K562 (cell line): Measurements from ENCODE around the gene TMEM72. TPM values are rescaled to one million over a fixed set of nuclear protein-coding genes. Genes with fewer than 3 reads are reported as not detected.
A peak's percentile ranks its signal among the peaks of the same experiment; 100 is the strongest.

Experiments used
- ATAC-seq: fragments of 200-7000 bp; cut with Tn5 transposase; 3 replicates; pipeline ENCODE4 v1.9.1; 2020; ENCODE audit warnings: moderate library complexity
- BruUV-seq: library from RNA; stranded (reverse); fragments of 400-500 nt; replicated peaks from 2 replicates; lab custom pipeline; 2021; lab: Mats Ljungman, UMichigan
- CTCF ChIA-PET: fragments of 300-600 bp; formaldehyde crosslinking; extraction: SDS; loops from one replicate; lab custom pipeline; 2021; ENCODE audit warnings: low intra/inter-chr PET ratio; lab: Yijun Ruan, JAX
- POLR2A ChIA-PET: fragments of 300-600, 350-650 bp; sonication (Branson Sonifier 250); formaldehyde crosslinking; extraction: SDS; loops from one replicate; lab custom pipeline; 2021; ENCODE audit warnings: antibody characterized with exemption, inconsistent platforms; lab: Yijun Ruan, JAX
- DNase-seq, 4 experiments: peaks; one replicate each; pipeline versions ENCODE4 v3.0.0 to v3.0.0-alpha.2; 2011 to 2018; ENCODE audit warnings: low spot score in 3 of 4, mixed read lengths in 3 of 4; ENCODE audit errors: extremely low read depth in 1 of 4
- FAIRE-seq: peaks from 2 replicates; lab custom pipeline; 2011; peaks lifted over from hg19 to GRCh38; lab: Jason Lieb, UNC
- H2AFZ ChIP-seq: 2 replicates; pipeline ENCODE4 v1.6.0; 2011; ENCODE audit warnings: low read depth, low read length, control low read depth, inconsistent platforms
- H3K27ac ChIP-seq: fragments of 200-600 bp; 3 replicates; pipeline ENCODE4 v1.8.0; 2011; ENCODE audit warnings: low read depth, mild to moderate bottlenecking, control low read depth, inconsistent platforms, low read length, moderate library complexity, mixed read lengths; ENCODE audit errors: extremely low read depth
- H3K27me3 ChIP-seq, 2 experiments: fragments of 300-600 bp in 1 of 2; 2 replicates in 1 of 2; 3 replicates in 1 of 2; pipeline versions ENCODE4 v1.6.0 to v1.8.0; 2011; ENCODE audit warnings: inconsistent platforms in 2 of 2, low read length in 2 of 2, mild to moderate bottlenecking in 1 of 2, mixed read lengths in 1 of 2, moderate library complexity in 1 of 2; ENCODE audit not compliant: control insufficient read depth in 2 of 2, insufficient read depth in 2 of 2
- H3K36me3 ChIP-seq: fragments of 300-600 bp; 3 replicates; pipeline ENCODE4 v1.8.0; 2011; ENCODE audit warnings: mild to moderate bottlenecking, low read length, inconsistent platforms; ENCODE audit not compliant: control insufficient read depth, insufficient read depth
- H3K4me1 ChIP-seq, 2 experiments: fragments of 200-600 bp in 1 of 2; replicated peaks in 1 of 2; 2 replicates in 1 of 2; 3 replicates in 1 of 2; pipeline versions ENCODE4 v1.5.1 to v1.8.0; 2011; ENCODE audit warnings: inconsistent platforms in 2 of 2, low read length in 2 of 2, mild to moderate bottlenecking in 1 of 2, mixed read lengths in 1 of 2, moderate library complexity in 1 of 2; ENCODE audit not compliant: control insufficient read depth in 2 of 2, insufficient read depth in 2 of 2
- H3K4me2 ChIP-seq: 2 replicates; pipeline ENCODE4 v1.6.1; 2011; ENCODE audit warnings: low read length, control low read depth, inconsistent platforms, mixed read lengths; ENCODE audit not compliant: insufficient read depth
- H3K4me3 ChIP-seq: fragments of 200-600 bp; sonication (generic), shearing (Covaris generic); 2 replicates; pipeline ENCODE4 v1.5.1; 2016; ENCODE audit warnings: control low read depth, inconsistent platforms
- H3K79me2 ChIP-seq: fragments of 200-600 bp; 3 replicates; pipeline ENCODE4 v1.8.0; 2011; ENCODE audit warnings: low read length, inconsistent platforms; ENCODE audit not compliant: control insufficient read depth, insufficient read depth
- H3K9ac ChIP-seq, 2 experiments: 2 replicates each; pipeline versions ENCODE4 v1.6.0 to v1.6.1; 2011; ENCODE audit warnings: low read depth in 2 of 2, low read length in 2 of 2, control low read depth in 1 of 2, inconsistent platforms in 1 of 2, mild to moderate bottlenecking in 1 of 2, mixed read lengths in 1 of 2; ENCODE audit not compliant: insufficient read depth in 1 of 2
- H3K9me1 ChIP-seq: one replicate; pipeline ENCODE4 v1.6.0; 2011; ENCODE audit warnings: inconsistent platforms, mild to moderate bottlenecking, low read length, moderate library complexity; ENCODE audit not compliant: control insufficient read depth, insufficient read depth
- H3K9me3 ChIP-seq: replicated peaks from 2 replicates; pipeline ENCODE4 v1.5.1; 2011; ENCODE audit warnings: low read depth, low read length, inconsistent platforms; ENCODE audit not compliant: control insufficient read depth, insufficient read depth
- H4K20me1 ChIP-seq: replicated peaks from 2 replicates; pipeline ENCODE4 v1.6.1; 2011; ENCODE audit warnings: low read length, inconsistent platforms, mixed read lengths; ENCODE audit not compliant: control insufficient read depth, insufficient read depth
- CEBPG ChIP-seq, 3 experiments: fragments of 200-800 bp in 1 of 3; sonication (Bioruptor generic) in 1 of 3; sonication (generic) in 1 of 3; formaldehyde crosslinking in 1 of 3; IDR thresholded peaks in 2 of 3; conservative IDR thresholded peaks in 1 of 3; 2 replicates each; pipeline versions ENCODE4 v1.6.1 to v1.8.0; 2016 to 2022; ENCODE audit warnings: missing compliant biosample characterization in 2 of 3, missing genetic modification characterization in 2 of 3, mild to moderate bottlenecking in 1 of 3, missing genetic modification reagents in 1 of 3
- CTCFL ChIP-seq: IDR thresholded peaks from 2 replicates; pipeline ENCODE4 v1.6.1; 2011; ENCODE audit warnings: borderline replicate concordance, low read depth, mild to moderate bottlenecking, moderate library complexity, low read length; ENCODE audit not compliant: insufficient read depth, poor library complexity, severe bottlenecking
- ELF4 ChIP-seq: fragments of 450-650 bp; formaldehyde crosslinking; IDR thresholded peaks from 2 replicates; pipeline ENCODE4 v1.4.0; 2022; ENCODE audit warnings: missing genetic modification characterization
- KDM5B ChIP-seq: fragments of 200-600 bp; sonication (generic); IDR thresholded peaks from 2 replicates; pipeline ENCODE4 v1.6.1; 2012; ENCODE audit warnings: low read depth, mild to moderate bottlenecking, moderate library complexity, low read length, control low read depth, inconsistent platforms; ENCODE audit not compliant: insufficient replicate concordance
- KLF16 ChIP-seq: IDR thresholded peaks from 2 replicates; pipeline ENCODE4 v1.6.1; 2016; ENCODE audit warnings: antibody characterized with exemption
- NCOR1 ChIP-seq: fragments of 450-650 bp; IDR thresholded peaks from 2 replicates; pipeline ENCODE4 v1.6.1; 2016; ENCODE audit warnings: mild to moderate bottlenecking, moderate library complexity
- ZNF121 ChIP-seq: sonication (generic); formaldehyde crosslinking; conservative IDR thresholded peaks from 2 replicates; pipeline ENCODE4 v1.8.0; 2022; ENCODE audit warnings: missing genetic modification reagents
- ZNF79 ChIP-seq: fragments of 250-450 bp; sonication (Bioruptor Pico); IDR thresholded peaks from 2 replicates; pipeline ENCODE4 v1.4.0; 2020; ENCODE audit warnings: low read depth, mild to moderate bottlenecking, moderate library complexity
- WGBS: fragments of 100-300 bp; shearing (Covaris generic); methylation state at CpG from one replicate; pipeline ENCODE4 v1.1.6; 2016; ENCODE audit warnings: low coverage, mixed read lengths; ENCODE audit not compliant: insufficient coverage; ENCODE audit errors: missing lambda C conversion rate; 5-methylcytosine and 5-hydroxymethylcytosine counted together
- in situ Hi-C: fragments of 300-500 bp; cut with MboI; formaldehyde crosslinking; loops from 4 replicates; pipeline ENCODE4 v1.15.0; 2018; ENCODE audit warnings: inconsistent platforms, mixed read lengths
- intact Hi-C: fragments of 100-400 bp; cut with micrococcal nuclease; formaldehyde crosslinking; loops from 2 replicates; pipeline ENCODE4 v1.14.2; 2022
- polyA plus RNA-seq, 8 experiments: library from polyadenylated mRNA; depleted of rRNA in 4 of 8; stranded (reverse) in 5 of 8; unstranded in 3 of 8; fragments of >200 nt; fragmentation: Nextera tagmentation in 2 of 8; fragmentation: Illumina TruSeq in 1 of 8; extraction: Ambion mirVana in 2 of 8; extraction: Trizol in 1 of 8; gene quantifications; 2 replicates each; pipeline versions ENCODE4 v1.2.1 to v1.2.3, GENCODE V29; 2011 to 2014; ENCODE audit warnings: inconsistent platforms in 1 of 8, missing spikeins in 1 of 8
- total RNA-seq, 7 experiments: library from RNA; depleted of rRNA in 6 of 7; stranded (reverse); fragments of >200 nt in 6 of 7; fragmentation: Illumina TruSeq in 2 of 7; extraction: Trizol in 2 of 7; gene quantifications; 2 replicates each; pipeline versions ENCODE4 v1.2.1 to v1.2.3, GENCODE V29; 2011 to 2021; ENCODE audit warnings: low replicate concordance in 1 of 7

The TMEM72 gene
- total and polyA plus RNA-seq, 9 of the 15 experiments (the other 6 are each of a cell fraction or from before 2014, with no cell fraction given): not detected

GRCh38 chr10:44961230-44961571 lies 50.1 kb downstream of the TMEM72 start:
- ATAC-seq (no peak), DNase-seq (no peak), FAIRE-seq (no peak)
- whole genome bisulfite sequencing: 6% methylated on average over 4 of the region's 4 CpGs
- peaks cover 12 to 22% of the 10 kb centered on the region in 2 experiments; a peak in 4 of 5 replicates for H3K27me3 ChIP-seq
- TF ChIP-seq ZNF121 (CRISPR knock-in tag): no peak
- TF ChIP-seq NCOR1: no peak
- intact Hi-C loops: no loop called here
- H3K36me3 ChIP-seq: no peaks in the 10 kb centered on the region
- no peak overlapping the region for H2AFZ ChIP-seq
- peaks cover 8% of the 10 kb centered on the region; the same call in 1 of the 2 replicates for H4K20me1 ChIP-seq
- H3K4me1 ChIP-seq: peaks cover 10 to 16% of the 10 kb centered on the region in 2 experiments; a peak in 4 of 5 replicates
- H3K9ac ChIP-seq: no peak overlapping the region
- no peak overlapping the region for H3K4me3 ChIP-seq
- CTCF ChIA-PET: no interaction called here
- BruUV-seq: no TSS peak
- peaks cover 4% of the 10 kb centered on the region for H3K9me1 ChIP-seq
- no peak overlapping the region for H3K4me2 ChIP-seq
- H3K79me2 ChIP-seq: no peaks in the 10 kb centered on the region
- H3K27ac ChIP-seq: no peak overlapping the region
- POLR2A ChIA-PET: interaction anchor here (0.8 kb wide), 1 partner anchor 8 kb away, joined by 3 read pairs; no protein-coding TSS in a partner anchor
- in situ Hi-C loops: no loop called here
- H3K9me3 ChIP-seq: no peaks in the 10 kb centered on the region

- ATAC-seq: no peak
- 30% methylated on average over 11 of the region's 11 CpGs for WGBS
- Histone ChIP-seq H3K9me3 (no peaks in the 10 kb centered on the region), H3K36me3 (no peaks in the 10 kb centered on the region), H3K79me2 (no peaks in the 10 kb centered on the region), H3K27me3 (peaks cover 4 to 19% of the 10 kb centered on the region in 2 experiments; a peak in 4 of 5 replicates), H3K9me1 (peaks cover 4% of the 10 kb centered on the region), H3K27ac (no peak overlapping the region), H4K20me1 (peaks cover 8% of the 10 kb centered on the region; the same call in 1 of the 2 replicates), H3K4me1 (peaks cover 15 to 16% of the 10 kb centered on the region in 2 experiments; a peak in 4 of 5 replicates), H3K9ac (0 out of 4 replicates have a peak overlapping the region, but pooled peaks of 1 of the 2 experiments have one; percentile 5), H3K4me2 (no peak overlapping the region), H2AFZ (no peak overlapping the region), H3K4me3 (no peak overlapping the region)
- DNase-seq: no peak
- intact Hi-C loops: no loop called here
- CTCF ChIA-PET: no interaction called here
- in situ Hi-C loops: no loop called here
- BruUV-seq: no TSS peak
- POLR2A ChIA-PET: interaction anchor here (0.5 to 1.3 kb wide), 5 partner anchors 9 to 494 kb away, joined by 3 to 4 read pairs (median 3); partner anchors contain the start of gene DEPP1
- FAIRE-seq: no peak
- TF ChIP-seq KLF16 (no peak), KDM5B (no peak), CEBPG (CRISPR knock-in tag; IDR thresholded peaks at IDR 0.05) (no peak), CEBPG (tag; conservative IDR thresholded peaks at IDR 0.05 in 1 of 2, IDR thresholded peaks at IDR 0.05 in 1 of 2) (no peak), ZNF79 (no peak), CTCFL (no peak), ELF4 (CRISPR knock-in tag) (no peak)
Observed at GRCh38 chr10:44961931-44962750, 51.0 kb downstream of the TMEM72 start.
